HG02852 (cell line): ENCODE data around the gene TADA2A.

Source experiments
- ATAC-seq: cut with Tn5 transposase; IDR thresholded peaks from one replicate; pipeline ENCODE4 v1.9.1; 2021; ENCODE audit warnings: mild to moderate bottlenecking, moderate library complexity; ENCODE audit not compliant: unreplicated experiment

The TADA2A gene

GRCh38 chr17:37458805-37459204 lies 52.1 kb downstream of the TADA2A start:
- ATAC-seq = no peak

- ATAC-seq = no peak
Measured at GRCh38 chr17:37461668-37462067, 55.0 kb downstream of the TADA2A start.

- no peak for ATAC-seq
Measured at GRCh38 chr17:37462492-37462891, 55.8 kb downstream of the TADA2A start.

- no peak for ATAC-seq
Measured at GRCh38 chr17:37463039-37463438, 56.4 kb downstream of the TADA2A start.

GRCh38 chr17:37465069-37465616 lies 58.5 kb downstream of the TADA2A start:
- ATAC-seq = no peak

GRCh38 chr17:37466471-37466870 lies 59.8 kb downstream of the TADA2A start:
- ATAC-seq = no peak

GRCh38 chr17:37470181-37470580 lies 63.5 kb downstream of the TADA2A start:
- no peak for ATAC-seq

GRCh38 chr17:37475731-37476420 lies 69.2 kb downstream of the TADA2A start:
- ATAC-seq = no peak

GRCh38 chr17:37476431-37477120 lies 69.9 kb downstream of the TADA2A start:
- no peak for ATAC-seq

GRCh38 chr17:37478187-37478586 lies 71.5 kb downstream of the TADA2A start:
- ATAC-seq = no peak

GRCh38 chr17:37479025-37479424 lies 72.3 kb downstream of the TADA2A start:
- no peak for ATAC-seq

- no peak for ATAC-seq
Measured at GRCh38 chr17:37480427-37480826, 73.7 kb downstream of the TADA2A start.

GRCh38 chr17:37481001-37481665 lies 74.4 kb downstream of the TADA2A start:
- no peak for ATAC-seq

- no peak for ATAC-seq
Measured at GRCh38 chr17:37483311-37484039, 76.8 kb downstream of the TADA2A start.

GRCh38 chr17:37485938-37486570 lies 79.4 kb downstream of the TADA2A start:
- ATAC-seq = no peak

- no peak for ATAC-seq
Measured at GRCh38 chr17:37488009-37488604, 81.4 kb downstream of the TADA2A start.

GRCh38 chr17:37488607-37489196 lies 82.0 kb downstream of the TADA2A start:
- no peak for ATAC-seq

GRCh38 chr17:37489197-37490001 lies 82.7 kb downstream of the TADA2A start, which contains the start of gene DUSP14:
Gene DUSP14 (plus strand): TSS chr17:37489891. CDS start chr17:37512273, 22,382 bp downstream.
- ATAC-seq = peak; percentile 54
